Upper lobe of left lung (tissue), 6 donors: ENCODE results near the gene CXCR6. TPM values are rescaled to one million over a fixed set of nuclear protein-coding genes. Genes with fewer than 3 reads are reported as not detected.

Experiments used
- ATAC-seq, 2 donors: fragments of 200-7000 bp; cut with Tn5 transposase; one replicate each; pipeline ENCODE4 v1.9.1; 2022; ENCODE audit warnings: mild to moderate bottlenecking in 2 of 2, moderate library complexity in 2 of 2; ENCODE audit not compliant: low FRiP score in 2 of 2
- DNase-seq, 2 donors: peaks; one replicate each; pipeline ENCODE4 v3.0.0-alpha.2; 2019 to 2020
- H3K27ac ChIP-seq, 4 donors: fragments of 200-600 bp; sonication (generic); one replicate each; pipeline ENCODE4 v1.5.1; 2016 to 2019
- H3K27me3 ChIP-seq, 4 donors: fragments of 200-600 bp; sonication (generic); one replicate each; pipeline ENCODE4 v1.5.1; 2017 to 2019
- H3K36me3 ChIP-seq, 4 donors: fragments of 200-600 bp; sonication (generic); one replicate each; pipeline ENCODE4 v1.5.1; 2016 to 2019
- H3K4me1 ChIP-seq, 4 donors: fragments of 200-600 bp; sonication (generic); one replicate each; pipeline ENCODE4 v1.5.1; 2018 to 2019
- H3K4me3 ChIP-seq, 4 donors: fragments of 200-600 bp; sonication (generic); one replicate each; pipeline ENCODE4 v1.5.1; 2017 to 2019; ENCODE audit warnings: mild to moderate bottlenecking in 2 of 4, moderate library complexity in 1 of 4
- H3K9me3 ChIP-seq, 4 donors: fragments of 200-600 bp; sonication (generic); one replicate each; pipeline ENCODE4 v1.5.1; 2018 to 2019
- EP300 ChIP-seq, 4 donors: sonication (generic); formaldehyde crosslinking; IDR thresholded peaks; one replicate each; pipeline ENCODE4 v1.5.1; 2017; ENCODE audit warnings: antibody characterized with exemption in 4 of 4, control low read depth in 2 of 4
- POLR2A ChIP-seq, 4 donors: fragments of 450-650 bp; IDR thresholded peaks; one replicate each; pipeline ENCODE4 v1.5.1; 2016 to 2017; ENCODE audit warnings: antibody characterized with exemption in 4 of 4, mild to moderate bottlenecking in 2 of 4
- POLR2AphosphoS5 ChIP-seq, 2 donors: sonication (generic); formaldehyde crosslinking; IDR thresholded peaks; one replicate each; pipeline ENCODE4 v1.5.1; 2017; ENCODE audit warnings: antibody characterized with exemption in 2 of 2
- WGBS, 2 donors: methylation state at CpG; one replicate each; pipeline ENCODE4 v1.1.5; 2017 to 2018; 5-methylcytosine and 5-hydroxymethylcytosine counted together
- total RNA-seq, 6 donors: library from RNA; depleted of rRNA in 4 of 6; stranded (reverse); fragments of >200 nt in 4 of 6; gene quantifications; one replicate each; pipeline versions ENCODE4 v1.1.0 to v1.2.1, GENCODE V29; 2016 to 2021
- TF ChIP-seq, protein P1 (sequence below), 6 experiments: fragments of 450-650 bp in 4 of 6; fragments of 200-600 bp in 2 of 6; sonication (generic) in 2 of 6; IDR thresholded peaks; one replicate each; pipeline ENCODE4 v1.5.1; 2016 to 2019; ENCODE audit warnings: antibody characterized with exemption in 6 of 6
- donor health status: DM: no; HTN: no; CAD: no; lungs with moderate emphysema.
- donor health status: DM: no; HTN: yes; CAD: no; lungs with severe emphysema.

The CXCR6 gene
- total RNA-seq, 6 donors from 2014 or later = 2.1 to 10.2 (median 3.0) TPM

GRCh38 chr3:45938864-45939263 lies 4.4 kb upstream of the CXCR6 start:
- peaks cover 6 to 49% (median 26%) of the 10 kb centered on the region in 4 donors for H3K36me3 ChIP-seq
- 16 to 23% methylated on average over 4 of the region's 4 CpGs for WGBS, 2 donors

GRCh38 chr3:45939341-45939771 lies 3.9 kb upstream of the CXCR6 start:
- no peak for TF ChIP-seq POLR2AphosphoS5 (IDR thresholded peaks at IDR 0.05)
- no peak for TF ChIP-seq POLR2A (IDR thresholded peaks at IDR 0.05)
- TF ChIP-seq, protein P1, sequence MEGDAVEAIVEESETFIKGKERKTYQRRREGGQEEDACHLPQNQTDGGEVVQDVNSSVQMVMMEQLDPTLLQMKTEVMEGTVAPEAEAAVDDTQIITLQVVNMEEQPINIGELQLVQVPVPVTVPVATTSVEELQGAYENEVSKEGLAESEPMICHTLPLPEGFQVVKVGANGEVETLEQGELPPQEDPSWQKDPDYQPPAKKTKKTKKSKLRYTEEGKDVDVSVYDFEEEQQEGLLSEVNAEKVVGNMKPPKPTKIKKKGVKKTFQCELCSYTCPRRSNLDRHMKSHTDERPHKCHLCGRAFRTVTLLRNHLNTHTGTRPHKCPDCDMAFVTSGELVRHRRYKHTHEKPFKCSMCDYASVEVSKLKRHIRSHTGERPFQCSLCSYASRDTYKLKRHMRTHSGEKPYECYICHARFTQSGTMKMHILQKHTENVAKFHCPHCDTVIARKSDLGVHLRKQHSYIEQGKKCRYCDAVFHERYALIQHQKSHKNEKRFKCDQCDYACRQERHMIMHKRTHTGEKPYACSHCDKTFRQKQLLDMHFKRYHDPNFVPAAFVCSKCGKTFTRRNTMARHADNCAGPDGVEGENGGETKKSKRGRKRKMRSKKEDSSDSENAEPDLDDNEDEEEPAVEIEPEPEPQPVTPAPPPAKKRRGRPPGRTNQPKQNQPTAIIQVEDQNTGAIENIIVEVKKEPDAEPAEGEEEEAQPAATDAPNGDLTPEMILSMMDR (IDR thresholded peaks at IDR 0.05) = no peak
- no peak for TF ChIP-seq EP300 (IDR thresholded peaks at IDR 0.05)
- H3K4me3 ChIP-seq = no peak overlapping the region
- WGBS, 2 donors = 68 to 71% methylated on average over 5 of the region's 5 CpGs
- DNase-seq = peak in 1 of 2 donors; percentile 18
- peaks cover 0 to 20% (median 9%) of the 10 kb centered on the region in 4 donors for H3K4me1 ChIP-seq
- H3K9me3 ChIP-seq = no peaks in the 10 kb centered on the region
- H3K27me3 ChIP-seq = no peaks in the 10 kb centered on the region
- peak in 1 of 2 donors; percentile 29 for ATAC-seq
- peak overlapping the region in 1 of 4 donors; percentile 27 for H3K27ac ChIP-seq
- H3K36me3 ChIP-seq = peaks cover 6 to 44% (median 26%) of the 10 kb centered on the region in 4 donors

More at GRCh38 chr3:45938864-45939263, 4.4 kb upstream of the CXCR6 start:
- H3K27me3 ChIP-seq = no peaks in the 10 kb centered on the region
- ATAC-seq (peak; percentile 89 to 91), DNase-seq (peak in 1 of 2 donors; percentile 89)
- peak overlapping the region in 1 of 4 donors; percentile 27 for H3K27ac ChIP-seq
- H3K4me1 ChIP-seq = peaks cover 0 to 20% (median 9%) of the 10 kb centered on the region in 4 donors
- TF ChIP-seq POLR2AphosphoS5 (IDR thresholded peaks at IDR 0.05) (no peak), POLR2A (IDR thresholded peaks at IDR 0.05) (no peak), EP300 (IDR thresholded peaks at IDR 0.05) (no peak)
- TF ChIP-seq, protein P1 (IDR thresholded peaks at IDR 0.05) = peak; percentile 82 to 93 (median 90)
- H3K9me3 ChIP-seq = no peaks in the 10 kb centered on the region
- no peak overlapping the region for H3K4me3 ChIP-seq

- 60% methylated on average over 7 of the region's 7 CpGs for WGBS, 2 donors
- Histone ChIP-seq H3K27me3 (no peaks in the 10 kb centered on the region), H3K27ac (peak overlapping the region in 1 of 4 donors; percentile 9), H3K9me3 (no peaks in the 10 kb centered on the region), H3K4me1 (peaks cover 0 to 20% (median 9%) of the 10 kb centered on the region in 4 donors), H3K4me3 (no peak overlapping the region), H3K36me3 (peaks cover 6 to 40% (median 24%) of the 10 kb centered on the region in 4 donors)
- DNase-seq (peak in 1 of 2 donors; percentile 20), ATAC-seq (no peak)
- TF ChIP-seq EP300 (IDR thresholded peaks at IDR 0.05) (no peak), POLR2A (IDR thresholded peaks at IDR 0.05) (no peak), POLR2AphosphoS5 (IDR thresholded peaks at IDR 0.05) (no peak)
- TF ChIP-seq, protein P1 (IDR thresholded peaks at IDR 0.05) = no peak
Observed at GRCh38 chr3:45940004-45940780, 3.1 kb upstream of the CXCR6 start.

DNA sequence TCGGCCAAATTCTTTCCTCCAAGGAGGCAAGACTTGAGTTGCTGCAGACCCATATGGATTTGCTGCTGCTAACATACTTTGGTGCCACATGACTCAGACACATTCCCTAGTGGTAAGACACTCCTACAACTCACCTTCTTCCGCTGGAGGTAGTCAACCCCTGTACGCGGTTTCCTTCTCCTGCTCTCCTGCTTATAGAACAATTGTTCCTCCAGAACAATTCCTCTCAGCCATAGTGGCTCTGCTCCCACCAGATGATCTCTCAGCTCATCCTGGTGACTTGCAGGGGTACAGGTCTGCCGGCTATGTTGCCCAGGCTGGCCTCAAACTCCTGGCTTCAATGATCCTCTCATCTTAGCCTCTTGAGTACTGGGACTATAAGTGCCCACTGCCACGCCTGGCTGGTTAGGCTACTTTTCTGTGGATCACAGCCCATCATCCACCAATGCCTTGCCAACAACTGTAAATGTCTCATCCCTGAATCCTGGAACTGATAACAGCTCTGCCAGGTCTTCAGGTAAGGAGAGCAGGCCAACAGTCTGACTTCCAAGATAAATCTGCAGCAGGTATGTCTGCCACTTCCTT lies 2.4 kb upstream of the CXCR6 start:
- ATAC-seq = no peak

More for the DNA sequence above, 2.4 kb upstream of the CXCR6 start:
- no peaks in the 10 kb centered on the region for H3K27me3 ChIP-seq
- WGBS, 2 donors = 82 to 86% methylated on average over 6 of the region's 6 CpGs
- TF ChIP-seq POLR2A (IDR thresholded peaks at IDR 0.05) (no peak), POLR2AphosphoS5 (IDR thresholded peaks at IDR 0.05) (no peak), EP300 (IDR thresholded peaks at IDR 0.05) (no peak)
- TF ChIP-seq, protein P1 (IDR thresholded peaks at IDR 0.05) = no peak
- peaks cover 0 to 20% (median 9%) of the 10 kb centered on the region in 4 donors for H3K4me1 ChIP-seq
- no peak overlapping the region for H3K4me3 ChIP-seq
- DNase-seq = peak in 1 of 2 donors; percentile 6
- no peak overlapping the region for H3K27ac ChIP-seq
- peaks cover 6 to 40% (median 18%) of the 10 kb centered on the region in 4 donors for H3K36me3 ChIP-seq
- no peaks in the 10 kb centered on the region for H3K9me3 ChIP-seq
